A172 (cell line): ENCODE data around the gene FPR3. TPM values are rescaled to one million over a fixed set of nuclear protein-coding genes. Genes with fewer than 3 reads are reported as not detected.
"Not testable (repeated sequence)": the region's sequence is repeated elsewhere in the genome, so short reads cannot be mapped to it uniquely, and the experiment has no call there.

ENCODE experiments used
- DNase-seq: peaks from one replicate; pipeline ENCODE4 v3.0.0-alpha.2; 2015; ENCODE audit warnings: low spot score
- total RNA-seq: library from RNA; depleted of rRNA; stranded (reverse); fragments of >200 nt; shearing (Covaris generic); gene quantifications from 2 replicates; pipeline ENCODE4 v1.2.3, GENCODE V29; 2014

FPR3 gene
- total RNA-seq, 1 experiment from 2014 or later = not detected

DNA sequence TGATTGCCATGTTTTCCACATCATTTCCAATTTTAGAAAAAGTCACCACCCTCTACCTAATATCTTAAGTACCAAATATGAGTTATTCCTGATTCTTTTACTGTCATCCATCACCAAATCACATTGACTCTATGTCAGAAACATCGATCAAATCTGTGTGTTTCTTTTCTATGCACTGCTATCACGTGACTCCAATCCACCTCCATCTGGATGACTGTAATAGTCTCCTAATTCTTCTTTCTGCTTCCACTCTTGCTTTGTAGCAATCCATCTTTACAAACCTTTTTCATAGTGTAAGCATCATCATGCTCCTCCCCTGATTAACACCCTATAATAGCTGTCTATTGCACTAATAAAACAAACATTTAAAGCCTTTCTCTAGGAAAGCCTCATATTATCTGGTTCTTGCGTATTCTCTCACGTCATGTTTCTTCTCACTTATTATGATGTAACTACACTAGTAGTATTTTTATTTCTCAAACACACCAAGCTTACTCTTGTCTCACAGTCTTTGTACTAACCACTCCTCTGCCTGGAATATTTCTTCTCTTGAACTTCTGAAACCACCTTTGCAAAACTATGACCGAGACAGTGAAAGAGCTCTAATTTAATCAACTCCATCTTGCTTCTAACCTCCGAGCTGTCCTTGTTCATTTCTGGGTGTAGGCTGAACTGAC, 10.7 kb upstream of the FPR3 start:
- no peak for DNase-seq

GRCh38 chr19:51784922-51785690, 9.9 kb upstream of the FPR3 start:
- peak; percentile 65 for DNase-seq

- DNase-seq = no peak
Measured at GRCh38 chr19:51786646-51787494, 8.1 kb upstream of the FPR3 start.

- DNase-seq = no peak
Measured at GRCh38 chr19:51788029-51788428, 6.9 kb upstream of the FPR3 start.

- no peak for DNase-seq
Measured at GRCh38 chr19:51789061-51789795, 5.7 kb upstream of the FPR3 start.

DNA sequence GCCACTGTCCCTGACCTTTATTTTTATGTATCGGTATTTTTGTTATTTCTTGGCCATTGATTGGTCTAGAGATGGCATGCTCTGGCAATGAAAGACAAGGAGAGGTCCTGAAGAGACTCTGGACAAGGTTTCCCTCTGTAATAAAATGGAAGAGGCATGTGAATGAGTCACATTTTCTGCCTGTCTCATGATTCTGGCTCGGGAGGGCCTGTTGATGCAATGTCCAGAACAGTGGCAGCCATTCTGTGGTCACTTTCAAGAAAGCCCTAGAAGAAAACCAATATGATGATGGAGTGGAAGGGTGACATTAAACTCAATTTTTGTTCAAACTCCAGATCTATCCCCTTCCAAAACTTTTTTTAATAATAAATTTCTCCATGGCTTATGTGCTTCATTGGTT, 2.0 kb upstream of the FPR3 start:
- DNase-seq = no peak

- DNase-seq = no peak
Measured at GRCh38 chr19:51793994-51794393, 963 bp upstream of the FPR3 start.

GRCh38 chr19:51796195-51796679, 1.3 kb downstream of the FPR3 start:
- no peak for DNase-seq

DNA sequence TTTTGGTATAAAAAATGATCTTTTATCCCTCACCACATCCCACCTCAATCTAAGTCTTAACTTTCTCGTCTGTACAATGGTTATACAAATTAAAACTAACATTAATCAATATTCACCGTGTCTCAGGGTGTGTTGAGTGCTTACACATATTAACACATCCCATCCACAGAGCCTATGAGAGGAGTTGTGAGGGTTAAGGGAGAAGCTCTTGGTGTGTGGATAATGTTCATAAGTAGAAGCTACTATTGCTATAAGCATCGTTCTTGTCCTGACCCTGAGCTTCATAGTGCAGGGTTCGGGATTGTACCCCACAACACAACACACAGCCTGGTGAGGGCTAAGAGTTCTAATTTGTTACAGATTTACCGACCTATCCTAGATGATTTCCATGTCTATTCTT, 2.5 kb downstream of the FPR3 start:
- no peak for DNase-seq

DNA sequence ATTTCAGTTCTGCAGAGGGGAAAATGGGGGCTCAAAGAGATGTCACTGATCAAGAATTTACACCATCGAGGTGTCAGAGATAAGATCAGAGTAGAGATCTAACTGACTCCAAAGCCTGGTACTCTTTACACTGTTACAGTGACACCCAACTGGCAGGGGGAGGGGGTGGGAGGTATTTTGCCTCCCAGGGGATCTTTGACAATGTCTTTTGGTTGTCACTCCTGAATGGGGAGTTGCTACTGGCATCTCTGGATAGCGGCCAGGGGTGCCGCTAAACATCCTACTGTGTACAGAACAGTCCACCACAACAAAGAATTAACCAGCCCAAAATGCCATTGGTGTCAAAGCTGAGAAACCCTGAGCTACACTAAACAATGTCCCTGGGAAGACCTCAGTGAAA, 3.1 kb downstream of the FPR3 start:
- DNase-seq = no peak

DNA sequence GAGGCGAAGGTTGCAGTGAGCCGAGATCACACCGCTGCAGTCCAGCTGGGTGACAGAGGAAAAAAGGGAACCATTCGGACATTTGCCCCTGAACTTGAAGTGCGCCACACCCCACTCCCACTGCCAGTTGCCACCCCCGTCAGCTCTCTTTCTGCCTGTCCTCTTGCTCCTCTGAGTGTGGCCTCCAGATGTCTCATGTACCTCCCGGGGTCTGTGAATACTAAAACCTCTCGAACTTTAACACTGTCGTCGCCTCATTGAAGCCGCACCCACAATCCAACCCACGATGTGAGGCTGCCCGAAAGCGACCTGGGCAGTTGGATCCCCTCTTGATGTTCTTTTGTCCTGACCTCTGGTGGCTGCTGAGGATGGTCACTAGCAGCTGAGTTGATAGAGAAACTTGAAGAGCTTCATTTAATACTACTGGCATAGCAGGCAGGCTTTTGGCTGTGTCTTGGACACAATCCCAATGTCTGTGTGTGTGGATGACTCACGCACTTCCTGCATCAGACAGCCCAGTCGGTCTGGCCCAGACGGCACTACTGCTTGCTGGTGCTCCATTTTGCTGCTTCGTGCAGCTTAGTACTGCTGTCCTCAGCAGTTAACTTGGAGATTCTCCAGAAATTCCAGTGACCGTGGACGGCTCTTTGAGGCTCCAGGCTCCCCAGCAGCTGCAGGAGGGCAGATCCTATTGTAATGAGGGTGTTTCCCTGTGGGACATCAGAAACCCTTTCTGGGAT, 4.2 kb downstream of the FPR3 start:
- peak; percentile 91 for DNase-seq

DNA sequence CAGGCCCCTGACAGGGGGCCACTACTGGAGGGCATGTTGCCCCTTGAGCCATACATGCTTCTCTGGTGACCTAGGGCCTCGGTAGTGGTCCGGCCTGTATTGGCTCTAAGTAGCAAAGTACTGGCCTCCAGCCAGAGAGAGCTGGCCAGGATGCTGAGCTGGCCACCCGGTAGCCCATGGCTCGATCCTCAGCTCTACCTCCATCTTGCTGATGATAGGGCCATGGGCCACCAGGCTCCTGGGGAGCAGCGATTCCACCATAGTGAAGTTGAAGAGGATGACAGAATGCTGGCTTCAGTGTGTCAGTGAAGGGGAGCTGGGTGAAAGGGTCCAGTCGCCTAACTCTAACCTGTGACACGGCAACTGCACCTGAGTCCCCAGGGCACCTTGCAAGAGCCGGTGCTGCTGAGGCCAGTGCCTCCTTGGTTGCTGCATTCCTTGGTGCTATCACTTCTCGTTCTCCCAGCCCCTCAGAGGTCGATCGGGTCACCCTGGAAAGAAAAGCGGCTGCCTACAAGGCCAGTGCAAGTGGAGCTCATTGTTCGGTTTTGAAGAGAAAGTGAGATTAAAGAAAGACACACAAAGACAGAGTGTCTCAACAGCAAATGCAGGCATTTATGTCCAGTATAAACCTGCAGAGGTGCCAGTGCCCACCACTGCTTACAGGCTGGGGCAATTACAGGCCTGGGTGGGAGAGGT, 5.0 kb downstream of the FPR3 start:
- no peak for DNase-seq

GRCh38 chr19:51800473-51801244, 5.7 kb downstream of the FPR3 start:
- peak; percentile 41 for DNase-seq

- no peak for DNase-seq
Measured at GRCh38 chr19:51802775-51803174, 7.8 kb downstream of the FPR3 start.

GRCh38 chr19:51803519-51803918, 8.6 kb downstream of the FPR3 start:
- no peak for DNase-seq

- no peak for DNase-seq
Measured at GRCh38 chr19:51803967-51804366, 9.0 kb downstream of the FPR3 start.

DNA sequence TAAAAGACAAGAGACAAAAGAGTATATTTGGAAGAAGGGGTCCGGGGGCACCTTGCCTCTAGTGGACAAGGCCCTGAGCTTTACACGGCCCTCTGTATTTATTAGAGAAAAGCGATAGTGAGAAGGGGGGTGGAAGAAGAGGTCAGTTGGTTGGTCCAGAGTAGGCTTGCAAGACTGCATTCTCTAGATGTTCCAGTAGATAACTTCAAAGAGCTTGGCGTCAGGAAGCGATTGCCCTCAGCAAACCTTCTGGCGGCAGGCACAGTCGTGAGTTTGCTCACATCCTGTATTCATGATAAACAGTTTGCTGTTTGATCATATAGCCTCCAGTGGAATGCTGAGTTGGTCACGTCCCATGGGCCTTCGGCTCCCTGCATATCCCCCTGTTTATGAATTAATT, 9.8 kb downstream of the FPR3 start:
- DNase-seq = not testable (repeated sequence)

GRCh38 chr19:51805396-51805795, 10.4 kb downstream of the FPR3 start:
- DNase-seq = not testable (repeated sequence)

DNA sequence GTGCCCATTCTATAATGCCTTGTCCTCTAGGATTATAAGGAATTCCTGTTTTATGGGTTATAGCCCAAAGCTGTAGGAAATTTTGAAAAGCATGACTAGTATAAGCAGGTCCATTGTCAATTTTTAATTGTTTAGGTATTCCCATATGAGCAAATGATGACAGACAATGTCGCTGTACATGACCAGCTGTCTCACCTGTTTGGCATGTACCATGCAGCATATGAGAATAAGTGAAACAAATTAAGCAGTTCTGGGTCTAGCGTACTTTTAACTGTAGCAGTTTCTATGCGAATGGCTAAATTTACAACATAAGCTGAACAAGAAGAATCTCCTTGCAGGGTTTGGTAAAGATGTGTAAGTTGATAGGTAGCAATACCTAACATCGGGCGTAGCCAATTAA, 11.6 kb downstream of the FPR3 start:
- DNase-seq = not testable (repeated sequence)
